ENCODE results near the gene CHCHD6.
"Not testable (repeated sequence)": the region's sequence is repeated elsewhere in the genome, so short reads cannot be mapped to it uniquely, and the experiment has no call there.

Gene CHCHD6

DNA sequence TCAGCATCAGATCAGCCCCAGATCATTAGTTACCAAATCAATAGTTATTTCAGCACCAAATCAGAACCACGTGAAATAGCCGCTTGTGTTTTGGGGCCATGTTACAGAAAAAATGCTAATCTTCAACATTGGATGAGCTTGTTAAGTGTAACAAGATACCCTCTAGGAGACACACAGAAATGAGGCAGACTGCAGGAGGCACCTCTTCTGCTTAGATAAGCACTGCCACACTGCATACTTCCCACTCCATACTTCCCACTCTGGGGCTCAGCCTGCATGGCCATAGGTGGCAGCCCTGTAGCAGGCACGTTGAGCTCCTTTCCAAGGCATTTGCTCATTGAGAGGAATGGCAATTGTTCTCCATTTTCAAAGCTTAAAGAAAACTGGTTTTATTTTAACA, 73.3 kb downstream of the CHCHD6 start:
- DNase-seq, result no peak

DNA sequence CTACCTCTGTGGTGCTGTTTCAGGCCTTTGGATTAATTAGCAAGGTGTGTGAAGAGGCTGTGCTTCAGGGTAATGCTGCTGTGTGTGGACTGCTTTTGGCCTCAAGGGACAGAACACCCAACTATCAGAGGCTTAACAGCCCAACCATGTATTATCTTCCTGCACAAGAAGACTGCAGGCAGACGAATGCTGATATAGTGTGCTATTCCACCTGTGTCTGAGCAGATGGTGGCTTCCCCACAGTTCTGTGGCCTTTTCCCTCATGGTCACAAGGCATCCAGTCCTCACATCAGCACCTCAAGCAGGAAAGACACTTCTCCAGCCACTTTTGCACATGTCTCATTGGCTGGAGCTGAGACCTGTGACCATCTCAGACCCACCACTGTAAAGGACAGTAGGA, 76.6 kb downstream of the CHCHD6 start:
- no peak for DNase-seq

DNA sequence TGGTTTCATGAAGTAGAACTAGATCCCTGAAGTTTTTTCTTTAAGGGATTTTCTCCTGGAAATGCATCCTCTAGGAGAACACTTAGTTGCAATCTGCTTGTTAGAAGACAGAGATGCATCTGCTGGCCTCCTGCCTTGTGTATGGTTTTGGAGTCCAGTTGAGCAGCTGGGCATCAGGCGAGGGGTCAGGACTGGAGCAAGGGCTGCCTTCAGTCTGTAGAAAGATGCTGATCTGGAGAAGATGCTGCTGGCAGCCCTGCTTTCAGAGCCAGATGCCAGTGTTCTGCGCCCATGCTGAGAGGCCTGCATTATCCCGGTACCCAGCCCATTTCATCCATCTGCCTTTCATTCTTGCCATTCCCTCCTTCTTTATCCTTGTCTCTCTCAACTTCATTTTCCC, 77.4 kb downstream of the CHCHD6 start:
- no peak for DNase-seq

DNA sequence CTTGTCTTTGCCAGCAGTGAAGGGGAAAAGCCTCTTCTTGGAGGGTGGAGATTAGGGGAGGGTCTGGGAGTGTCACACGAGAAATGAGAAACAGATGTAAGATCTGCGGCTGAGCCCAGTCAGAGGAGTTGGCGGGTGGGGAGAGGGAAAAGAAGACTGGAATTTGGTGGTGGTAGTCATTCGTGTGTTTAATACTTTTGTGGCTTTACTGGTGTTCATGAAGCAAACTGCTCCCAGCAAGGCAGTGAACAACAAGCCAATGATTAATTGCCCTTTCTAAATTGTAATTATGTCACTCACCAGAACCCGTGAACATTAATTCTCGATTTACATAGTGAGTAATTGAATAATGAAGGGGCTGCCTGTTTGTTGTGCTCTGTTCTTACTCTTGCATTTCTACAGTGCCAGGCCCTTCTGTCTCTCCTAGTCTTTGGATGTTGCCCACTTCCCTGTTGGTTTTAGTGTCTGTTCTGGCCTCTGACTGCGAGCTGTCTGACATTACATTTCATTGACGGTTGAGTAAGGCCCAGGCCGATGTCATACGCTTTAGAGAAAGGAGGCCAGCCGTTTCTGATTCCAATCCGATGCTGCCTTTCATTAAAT, 78.0 kb downstream of the CHCHD6 start:
- DNase-seq, result no peak

DNA sequence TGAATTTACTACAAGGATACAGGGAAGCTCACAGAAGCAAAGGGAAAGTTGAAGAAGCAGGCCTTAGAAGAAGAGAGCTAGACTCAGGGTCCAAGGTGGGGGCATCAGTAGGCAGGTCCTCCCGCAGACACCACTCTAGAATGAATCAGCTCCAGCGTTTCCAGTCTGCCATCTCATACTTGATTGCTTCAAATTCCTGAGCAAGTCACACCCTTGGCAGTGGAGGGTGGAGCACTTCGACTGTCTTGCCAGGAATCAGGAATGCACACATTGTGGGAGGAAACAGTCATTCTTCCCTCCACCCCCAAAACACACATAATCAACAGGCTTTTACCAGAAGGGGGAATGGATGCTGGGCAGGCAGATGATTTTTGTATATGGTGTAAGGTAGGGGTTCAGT, 78.5 kb downstream of the CHCHD6 start:
- peak; percentile 33 for DNase-seq

DNA sequence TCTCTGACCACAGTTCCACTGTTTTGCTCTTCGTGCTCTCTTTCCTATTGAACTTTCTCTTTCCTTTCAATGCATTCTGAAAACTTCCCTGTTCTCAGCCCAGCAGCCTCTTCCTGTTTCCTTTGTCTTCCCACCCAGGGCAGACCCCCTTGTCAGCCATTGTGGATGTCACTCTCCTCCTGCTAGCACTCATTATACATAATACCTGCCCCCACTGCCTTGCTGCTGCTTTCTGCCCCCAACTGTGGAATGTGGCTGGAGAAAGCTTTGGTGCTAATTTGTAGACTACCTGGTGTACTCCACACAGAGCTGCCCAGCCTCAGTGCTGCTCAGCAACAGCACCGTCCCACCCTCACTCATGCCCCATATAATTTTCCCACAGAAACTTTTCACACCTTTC, 80.2 kb downstream of the CHCHD6 start:
- DNase-seq, result no peak

DNA sequence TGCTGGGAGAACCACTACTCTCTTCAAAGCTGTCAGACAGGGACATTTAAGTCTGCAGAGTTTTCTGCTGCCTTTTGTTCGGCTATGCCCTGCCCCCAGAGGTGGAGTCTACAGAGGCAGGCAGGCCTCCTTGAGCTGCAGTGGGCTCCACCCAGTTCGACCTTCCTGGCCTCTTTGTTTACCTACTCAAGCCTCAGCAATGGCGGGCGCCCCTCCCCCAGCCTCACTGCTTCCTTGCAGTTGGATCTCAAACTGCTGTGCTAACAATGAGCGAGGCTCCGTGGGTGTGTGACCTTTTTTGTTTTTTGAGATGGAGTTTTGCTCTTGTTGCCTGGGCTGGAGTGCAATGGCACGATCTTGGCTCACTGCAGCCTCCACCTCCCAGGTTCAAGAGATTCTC, 87.3 kb downstream of the CHCHD6 start:
- DNase-seq, result not testable (repeated sequence)

DNA sequence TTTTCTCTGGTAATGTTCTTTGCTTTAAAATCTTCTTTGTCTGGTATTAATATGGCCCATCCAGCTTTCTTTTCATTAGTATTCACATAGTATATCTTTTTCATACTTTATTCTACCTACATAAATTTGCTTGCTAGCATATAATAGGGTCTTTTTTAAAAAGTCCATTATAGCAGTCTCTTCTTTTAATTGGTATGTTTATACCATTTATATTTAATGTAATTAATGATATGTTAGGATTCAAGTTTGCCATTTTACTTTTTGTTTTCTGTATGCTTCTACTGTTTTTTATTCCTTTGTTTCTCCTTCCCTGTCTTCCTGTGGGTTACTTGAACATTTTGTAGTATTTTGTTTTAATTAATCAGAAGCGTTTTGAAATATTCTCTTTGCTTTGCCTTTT, 89.0 kb downstream of the CHCHD6 start:
- no peak for DNase-seq

DNA sequence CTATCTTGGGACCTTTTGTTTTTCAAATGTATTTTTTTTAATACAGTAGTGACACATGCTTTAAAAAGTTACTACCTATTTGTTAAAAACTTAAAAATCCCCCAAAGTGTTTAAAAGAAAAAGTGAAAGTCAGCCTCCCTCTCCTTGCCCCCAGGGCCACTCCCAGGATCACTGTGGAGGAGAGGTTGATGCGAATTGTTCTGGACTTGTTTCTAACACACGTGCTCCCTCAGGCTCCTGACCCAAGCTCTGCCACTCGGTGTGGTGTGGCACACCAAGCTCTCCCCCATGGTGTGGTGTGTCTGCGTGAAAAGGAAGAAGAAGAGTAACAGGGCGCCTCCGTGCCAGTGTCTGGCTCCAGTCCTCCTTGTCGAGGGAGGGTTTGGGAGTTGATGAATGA, 93.5 kb downstream of the CHCHD6 start:
- DNase-seq, result no peak

DNA sequence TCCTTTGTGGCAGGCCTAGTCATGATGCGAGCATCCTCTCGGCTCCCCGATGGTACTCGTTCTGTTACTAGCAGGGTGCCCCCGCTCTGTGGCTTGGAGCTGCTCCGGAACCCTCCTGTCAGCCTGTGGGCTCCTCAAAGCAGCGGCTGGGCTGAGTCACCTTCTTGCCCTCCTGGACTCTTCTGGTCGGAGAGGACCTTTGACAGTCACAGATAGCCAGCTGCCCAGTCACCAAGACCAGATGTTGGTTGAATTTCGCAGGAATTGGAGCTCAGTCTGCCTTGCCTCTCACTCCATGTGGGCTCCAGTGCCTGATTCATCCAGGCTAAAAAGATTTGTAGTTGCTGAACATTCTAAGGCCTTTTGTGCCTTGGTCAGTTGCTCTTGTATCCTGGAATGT, 94.5 kb downstream of the CHCHD6 start:
- DNase-seq, result no peak

DNA sequence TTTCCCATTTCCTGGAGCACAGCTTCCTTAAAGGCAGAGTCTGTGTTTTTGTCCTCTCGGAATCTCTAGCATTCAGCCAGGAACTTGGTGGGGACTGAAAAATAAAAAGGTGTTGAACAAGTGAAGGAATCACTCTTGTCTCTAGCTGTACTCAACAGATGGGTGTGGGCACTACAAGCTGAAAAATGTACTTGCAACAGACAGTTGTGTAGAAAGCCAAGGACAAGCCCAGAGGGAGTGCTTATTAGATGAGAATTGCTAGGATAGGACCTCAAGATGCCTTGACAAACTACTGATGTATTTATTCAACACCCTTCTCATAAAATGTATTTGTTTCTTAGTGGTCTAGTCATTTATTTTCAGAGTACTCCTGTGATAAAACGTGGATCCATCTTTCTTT, 95.1 kb downstream of the CHCHD6 start:
- DNase-seq, result no peak

DNA sequence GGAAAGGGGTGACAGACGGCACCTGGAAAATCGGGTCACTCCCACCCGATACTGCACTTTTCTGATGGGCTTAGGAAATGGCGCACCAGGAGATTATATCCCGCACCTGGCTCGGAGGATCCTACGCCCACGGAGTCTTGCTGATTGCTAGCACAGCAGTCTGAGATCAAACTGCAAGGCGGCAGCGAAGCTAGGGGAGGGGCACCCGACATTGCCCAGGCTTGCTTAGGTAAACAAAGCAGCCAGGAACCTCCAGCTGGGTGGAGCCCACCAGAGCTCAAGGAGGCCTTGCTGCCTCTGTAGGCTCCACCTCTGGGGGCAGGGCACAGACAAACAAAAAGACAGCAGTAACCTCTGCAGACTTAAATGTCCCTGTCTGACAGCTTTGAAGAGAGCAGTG, 97.3 kb downstream of the CHCHD6 start:
- DNase-seq, result not testable (repeated sequence)

DNA sequence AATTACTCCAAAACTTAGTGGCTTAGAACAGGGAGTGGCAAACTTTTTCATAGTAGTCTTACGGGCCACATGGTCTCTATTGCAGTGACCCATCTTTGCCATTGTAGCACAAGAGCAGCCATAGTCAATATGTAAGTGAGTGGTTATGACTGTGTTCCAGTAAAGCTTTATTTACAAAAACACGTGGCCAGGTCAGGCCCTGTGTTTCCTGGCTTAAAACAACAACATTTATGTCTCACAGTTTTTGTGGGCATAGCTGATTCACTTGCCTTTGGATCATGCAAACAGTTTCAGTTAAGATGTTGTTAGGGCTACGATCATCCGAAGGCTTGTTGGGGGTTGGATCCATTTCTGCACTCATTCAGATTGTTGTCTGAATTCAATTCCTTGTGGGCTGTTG, 103.8 kb downstream of the CHCHD6 start:
- no peak for DNase-seq

DNA sequence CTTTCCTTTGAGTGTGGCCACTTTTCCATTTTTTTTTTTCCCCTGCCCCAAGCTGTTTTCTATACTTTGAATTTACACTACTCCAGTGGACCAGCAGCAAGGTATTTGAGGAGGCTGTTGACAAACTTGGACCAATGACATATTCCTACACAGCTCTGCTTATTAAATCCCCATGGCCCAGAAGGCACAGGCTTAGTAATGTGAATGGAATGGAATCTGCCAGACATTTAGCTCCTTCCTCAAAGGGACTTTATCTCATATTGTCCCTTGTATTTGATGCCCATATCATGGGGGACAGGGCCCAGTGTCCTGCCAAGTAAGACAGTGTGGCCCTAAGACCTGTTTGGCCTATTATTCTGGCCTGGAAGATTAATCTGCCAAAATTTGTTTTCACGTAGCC, 107.5 kb downstream of the CHCHD6 start:
- no peak for DNase-seq

DNA sequence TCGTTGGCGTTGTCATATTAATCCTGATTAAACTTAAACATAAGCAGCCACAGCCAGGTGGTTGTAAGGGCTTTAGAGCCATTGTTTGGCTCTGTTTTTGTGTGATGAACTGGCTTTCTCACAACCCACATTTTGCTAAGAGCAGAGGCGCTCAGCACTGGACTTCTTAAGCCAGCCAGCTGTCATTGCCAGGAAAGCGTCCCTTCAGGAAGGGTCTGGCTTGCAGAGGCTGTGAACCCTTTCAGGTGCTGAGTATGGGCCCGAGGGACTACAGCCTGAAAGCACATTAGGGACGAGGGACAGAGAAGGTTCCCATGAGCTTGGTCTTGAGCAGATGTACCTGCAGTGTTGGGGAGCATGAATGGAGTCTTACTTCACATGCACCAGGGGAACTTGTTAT, 112.3 kb downstream of the CHCHD6 start:
- no peak for DNase-seq

DNA sequence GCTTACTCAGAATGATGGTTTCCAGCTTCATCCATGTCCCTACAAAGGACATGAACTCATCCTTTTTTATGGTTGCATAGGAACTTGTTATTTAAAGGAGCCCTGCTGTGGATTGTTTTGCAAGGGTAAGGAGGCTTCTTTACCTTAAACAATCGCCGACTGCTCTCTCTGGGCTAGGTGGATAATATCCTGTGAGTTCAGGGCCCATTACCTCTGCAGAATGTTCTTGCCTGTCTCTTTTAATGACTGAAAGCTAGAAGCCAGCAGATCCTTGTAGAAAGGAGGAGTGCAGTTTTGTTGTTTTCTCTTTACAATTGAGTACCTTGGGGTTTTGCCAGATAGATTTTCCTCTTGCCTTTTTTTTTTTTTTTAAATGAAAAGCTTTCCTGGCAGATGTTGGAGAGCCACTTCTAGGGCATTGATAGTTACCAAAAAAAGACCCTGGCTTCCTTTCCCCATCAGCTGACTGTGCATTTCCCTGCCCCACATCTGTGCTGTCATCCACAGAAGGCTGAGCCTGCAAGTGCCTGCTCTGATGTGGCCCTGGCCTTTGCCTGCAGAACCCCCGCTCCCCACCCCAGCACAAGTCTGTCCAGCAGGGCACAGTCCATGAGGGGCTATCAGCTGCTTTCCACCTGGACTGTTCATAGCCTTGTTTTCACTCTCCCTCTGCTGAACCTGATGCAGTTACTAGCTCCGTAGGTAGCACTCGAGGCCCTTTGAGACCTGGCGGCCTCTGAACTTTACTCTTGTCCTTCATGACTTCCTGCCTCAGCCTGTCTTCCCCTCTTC, 113.1 kb downstream of the CHCHD6 start:
- no peak for DNase-seq

DNA sequence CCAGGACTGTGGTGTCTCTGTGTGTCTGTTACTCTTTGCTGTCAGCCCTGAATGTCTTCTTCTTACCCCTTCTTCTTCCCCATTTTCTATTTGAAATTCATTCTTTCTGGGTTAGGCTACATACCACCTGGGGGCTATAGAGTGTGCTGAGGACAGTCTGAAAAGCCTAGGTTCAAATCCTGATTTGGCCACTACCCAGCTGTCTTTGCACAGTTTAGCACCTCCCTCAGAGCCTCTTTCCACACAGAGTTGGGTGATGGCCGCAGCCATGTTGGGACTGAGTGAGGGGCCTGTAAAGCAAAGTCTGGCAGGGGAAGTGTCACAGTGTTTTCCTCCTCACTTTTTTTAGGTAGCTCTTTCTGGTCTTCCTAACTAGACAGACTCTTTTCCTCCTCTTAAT, 113.7 kb downstream of the CHCHD6 start:
- no peak for DNase-seq

DNA sequence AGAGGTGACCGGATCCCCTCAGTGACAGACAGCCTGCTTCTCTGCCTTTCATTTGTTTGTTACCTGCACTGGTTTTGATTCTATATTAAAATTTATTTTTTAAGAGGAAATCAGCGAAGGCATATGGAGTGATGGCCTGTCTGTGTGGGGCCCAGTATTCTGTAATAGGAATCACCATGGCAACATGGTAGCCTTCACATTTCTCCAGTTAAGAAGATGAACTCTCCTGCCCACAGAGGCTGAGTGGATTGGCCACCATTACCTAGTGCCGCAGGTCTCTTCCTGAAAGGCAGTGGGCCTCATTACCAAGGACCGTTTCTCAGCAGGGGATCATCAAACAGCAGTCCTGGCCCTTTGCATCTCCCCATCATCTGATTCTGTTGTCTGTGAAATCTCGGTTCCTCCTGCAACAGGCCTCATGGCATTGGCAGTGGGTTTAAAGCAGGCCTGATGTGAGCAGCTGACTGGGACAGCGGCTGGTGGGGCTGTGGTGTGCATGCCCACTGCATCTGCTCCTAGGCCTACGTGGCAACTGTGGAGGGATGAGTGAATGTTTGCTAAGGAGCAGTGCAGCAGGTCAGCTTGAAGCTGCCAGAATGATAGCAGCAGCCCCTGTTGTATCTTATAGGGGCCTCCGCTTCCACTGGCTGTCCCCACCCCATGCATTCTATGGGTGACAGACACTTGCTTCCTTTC, 114.5 kb downstream of the CHCHD6 start:
- DNase-seq, result no peak

DNA sequence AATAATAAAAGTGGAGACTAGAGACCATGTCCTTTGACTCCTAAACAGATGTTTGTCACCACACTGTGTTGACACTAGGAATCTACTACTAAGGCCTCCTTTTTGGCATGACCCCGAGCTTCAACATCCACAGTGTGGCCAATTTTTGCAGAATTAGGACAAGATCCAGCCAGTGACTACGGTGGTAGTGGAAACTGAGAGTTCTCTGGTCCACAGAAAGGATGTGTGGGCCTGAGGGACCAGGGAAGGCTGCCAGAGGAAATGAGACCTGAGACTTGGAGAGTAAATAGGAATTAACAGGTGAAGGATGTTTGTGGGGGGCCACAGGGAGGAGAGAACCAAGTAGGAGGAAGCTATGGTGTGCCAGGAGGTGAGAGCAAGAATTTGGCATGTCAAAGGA, 122.7 kb downstream of the CHCHD6 start:
- DNase-seq, result no peak

DNA sequence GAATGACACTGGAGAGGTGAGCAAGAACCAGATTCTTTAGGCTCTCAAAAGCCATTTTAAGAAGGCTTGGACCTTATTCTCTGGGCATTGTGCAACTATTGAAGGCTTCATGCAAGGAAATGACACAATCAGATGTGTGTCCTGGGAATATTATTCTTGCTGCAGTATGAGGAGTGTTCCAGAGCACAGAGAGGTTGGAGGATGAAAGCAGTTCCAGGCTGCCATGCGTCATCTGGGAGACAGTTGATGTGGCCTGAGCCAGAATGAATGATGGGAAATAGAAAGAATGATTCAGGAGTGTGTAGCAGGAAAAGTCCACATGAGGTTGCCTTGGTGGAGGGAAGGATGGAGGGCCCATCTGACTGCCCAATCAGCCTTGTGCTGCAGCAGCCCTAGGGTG, 123.1 kb downstream of the CHCHD6 start:
- no peak for DNase-seq

DNA sequence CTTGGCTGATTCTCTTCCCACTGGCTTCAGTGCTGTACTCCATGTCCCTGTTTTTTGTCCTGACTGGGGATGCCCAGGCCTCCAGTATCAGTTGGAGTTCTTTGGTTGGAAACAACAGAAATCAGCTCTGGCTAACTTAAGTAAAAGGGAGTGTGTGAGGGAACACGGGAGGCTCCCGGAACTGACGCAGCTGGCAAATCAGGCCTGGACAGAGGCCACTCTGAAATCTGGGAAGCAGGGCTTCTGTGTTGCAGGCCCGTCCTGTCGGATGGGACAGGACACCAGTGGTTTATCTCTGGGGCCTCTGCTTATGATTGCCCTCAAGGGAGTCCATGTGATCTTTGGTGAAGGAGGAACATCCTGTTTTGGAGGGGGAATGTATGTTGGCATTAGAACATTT, 124.3 kb downstream of the CHCHD6 start:
- no peak for DNase-seq

DNA sequence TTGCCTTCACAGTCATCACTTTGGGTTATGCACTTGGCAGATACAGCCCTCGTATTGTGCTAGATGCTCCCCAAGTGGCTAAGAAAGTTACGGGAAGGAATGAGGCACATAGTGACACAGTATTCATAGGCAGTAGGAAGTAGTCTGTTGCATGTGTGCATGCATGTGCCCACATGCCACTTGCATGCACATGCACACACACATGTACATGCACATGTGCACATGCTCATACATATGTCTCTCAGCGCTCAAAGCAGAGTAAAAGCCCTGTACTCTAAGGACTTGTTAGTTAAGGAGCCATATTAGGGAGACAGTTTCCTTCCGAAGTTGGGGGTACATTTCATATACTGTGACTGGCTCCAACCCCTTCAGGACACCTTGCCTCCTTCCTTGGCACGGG, 128.9 kb downstream of the CHCHD6 start:
- no peak for DNase-seq

DNA sequence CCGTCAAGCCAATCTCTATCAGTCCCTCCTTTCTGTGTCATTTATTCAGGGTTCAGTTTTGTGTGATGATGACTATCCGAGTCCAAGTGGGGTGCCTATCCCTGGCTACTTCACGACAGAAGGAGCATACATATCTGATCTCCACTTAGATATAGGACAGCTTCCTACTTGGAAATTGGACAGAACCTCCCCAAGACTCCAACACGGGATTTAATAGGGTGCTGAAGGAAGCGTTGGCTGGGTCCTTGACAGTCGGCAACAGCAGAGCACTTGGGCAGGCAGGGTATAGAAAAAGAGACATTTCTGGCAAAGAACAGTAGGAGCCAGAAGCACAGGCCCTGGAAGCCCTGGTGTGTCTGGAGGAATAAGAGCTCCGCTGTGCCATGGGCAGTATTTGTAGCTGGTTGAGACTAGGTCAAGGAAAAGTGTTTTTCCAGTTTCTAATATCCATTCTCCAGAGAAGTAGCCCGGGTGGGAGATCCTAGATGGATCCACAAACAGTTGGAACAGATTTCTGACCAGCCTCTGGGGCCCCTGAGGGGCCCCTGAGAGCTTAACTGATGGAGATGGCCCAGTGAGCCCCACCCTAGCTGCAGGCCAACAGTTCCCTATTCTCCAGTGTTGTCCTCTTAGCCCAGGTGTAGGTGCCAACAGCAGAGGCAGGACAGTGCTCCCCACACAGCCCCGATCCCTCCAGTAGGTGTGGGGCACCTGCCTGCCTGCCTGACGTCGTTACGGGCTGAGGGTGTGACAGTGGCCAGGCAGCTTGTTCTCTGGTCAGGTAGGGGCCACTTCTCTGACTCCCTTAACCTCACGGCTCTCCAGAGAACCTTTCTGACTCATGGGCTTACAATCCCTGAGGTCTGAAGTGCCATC, 130.8 kb downstream of the CHCHD6 start:
- no peak for DNase-seq

All from 8988T (cell line).